ENCODE data around the gene LGALS3. TPM values are rescaled to one million over a fixed set of nuclear protein-coding genes. Genes with fewer than 3 reads are reported as not detected.

Gene LGALS3
- total RNA-seq, 4 donors from 2014 or later: 68.0 to 124 (median 80.6) TPM

GRCh38 chr14:55138091-55138490 lies 9.0 kb downstream of the LGALS3 start:
- no peaks in the 10 kb centered on the region for H3K9me3 ChIP-seq
- peaks cover 0 to 24% of the 10 kb centered on the region in 2 donors for H3K36me3 ChIP-seq
- in situ Hi-C loops (cut with MboI; ENCODE audit: low sequenced_read_pairs in 4 of 4): no loop called here
- TF ChIP-seq POLR2A (IDR thresholded peaks at IDR 0.05) (no peak), CTCF (IDR thresholded peaks at IDR 0.05 in 4 of 5, conservative IDR thresholded peaks at IDR 0.05 in 1 of 5) (no peak)
- intact Hi-C loops (cut with DNase I; ENCODE audit: low total_unique reads): no loop called here
- H3K27me3 ChIP-seq: no peaks in the 10 kb centered on the region
- H3K4me3 ChIP-seq: peak overlapping the region in 1 of 4 donors; percentile 17
- no peak for DNase-seq
- peak overlapping the region; percentile 46 to 73 (median 56) for H3K27ac ChIP-seq
- no peak for ATAC-seq
- peaks cover 19 to 32% of the 10 kb centered on the region in 2 donors for H3K4me1 ChIP-seq

GRCh38 chr14:55139141-55139540 lies 10.1 kb downstream of the LGALS3 start:
- intact Hi-C loops (cut with DNase I; ENCODE audit: low total_unique reads): no loop called here
- DNase-seq (no peak), ATAC-seq (no peak)
- TF ChIP-seq POLR2A (IDR thresholded peaks at IDR 0.05) (no peak), CTCF (IDR thresholded peaks at IDR 0.05 in 4 of 5, conservative IDR thresholded peaks at IDR 0.05 in 1 of 5) (no peak)
- Histone ChIP-seq H3K4me1 (peaks cover 18 to 26% of the 10 kb centered on the region in 2 donors), H3K36me3 (peaks cover 0 to 27% of the 10 kb centered on the region in 2 donors), H3K4me3 (no peak overlapping the region), H3K9me3 (no peaks in the 10 kb centered on the region), H3K27me3 (no peaks in the 10 kb centered on the region), H3K27ac (peak overlapping the region in 2 of 4 donors; percentile 8 to 73)
- in situ Hi-C loops (cut with MboI; ENCODE audit: low sequenced_read_pairs in 4 of 4): no loop called here

GRCh38 chr14:55139696-55140509 lies 10.9 kb downstream of the LGALS3 start:
- Histone ChIP-seq H3K36me3 (peaks cover 0 to 27% of the 10 kb centered on the region in 2 donors), H3K27ac (no peak overlapping the region), H3K4me1 (peaks cover 18 to 21% of the 10 kb centered on the region in 2 donors), H3K4me3 (no peak overlapping the region), H3K27me3 (no peaks in the 10 kb centered on the region), H3K9me3 (no peaks in the 10 kb centered on the region)
- ATAC-seq (no peak), DNase-seq (no peak)
- in situ Hi-C loops (cut with MboI; ENCODE audit: low sequenced_read_pairs in 4 of 4) (no loop called here), intact Hi-C loops (cut with DNase I; ENCODE audit: low total_unique reads) (no loop called here)
- TF ChIP-seq CTCF (IDR thresholded peaks at IDR 0.05 in 4 of 5, conservative IDR thresholded peaks at IDR 0.05 in 1 of 5) (no peak), POLR2A (IDR thresholded peaks at IDR 0.05) (no peak)

GRCh38 chr14:55141825-55142224 lies 12.8 kb downstream of the LGALS3 start:
- DNase-seq (no peak), ATAC-seq (no peak)
- in situ Hi-C loops (cut with MboI; ENCODE audit: low sequenced_read_pairs in 4 of 4): no loop called here
- no peak overlapping the region for H3K4me3 ChIP-seq
- no peaks in the 10 kb centered on the region for H3K27me3 ChIP-seq
- peaks cover 0 to 27% of the 10 kb centered on the region in 2 donors for H3K36me3 ChIP-seq
- TF ChIP-seq CTCF (IDR thresholded peaks at IDR 0.05 in 4 of 5, conservative IDR thresholded peaks at IDR 0.05 in 1 of 5) (no peak), POLR2A (IDR thresholded peaks at IDR 0.05) (no peak)
- intact Hi-C loops (cut with DNase I; ENCODE audit: low total_unique reads): no loop called here
- peaks cover 7 to 11% of the 10 kb centered on the region in 2 donors for H3K4me1 ChIP-seq
- no peak overlapping the region for H3K27ac ChIP-seq
- no peaks in the 10 kb centered on the region for H3K9me3 ChIP-seq

All from gastrocnemius medialis (tissue), 4 donors.